ENCODE data around the gene MIB2. TPM values are rescaled to one million over a fixed set of nuclear protein-coding genes. Genes with fewer than 3 reads are reported as not detected.

The MIB2 gene
- polyA plus RNA-seq, 1 of the 3 experiments (the other 2 are of a cell fraction): 45.4 TPM

DNA sequence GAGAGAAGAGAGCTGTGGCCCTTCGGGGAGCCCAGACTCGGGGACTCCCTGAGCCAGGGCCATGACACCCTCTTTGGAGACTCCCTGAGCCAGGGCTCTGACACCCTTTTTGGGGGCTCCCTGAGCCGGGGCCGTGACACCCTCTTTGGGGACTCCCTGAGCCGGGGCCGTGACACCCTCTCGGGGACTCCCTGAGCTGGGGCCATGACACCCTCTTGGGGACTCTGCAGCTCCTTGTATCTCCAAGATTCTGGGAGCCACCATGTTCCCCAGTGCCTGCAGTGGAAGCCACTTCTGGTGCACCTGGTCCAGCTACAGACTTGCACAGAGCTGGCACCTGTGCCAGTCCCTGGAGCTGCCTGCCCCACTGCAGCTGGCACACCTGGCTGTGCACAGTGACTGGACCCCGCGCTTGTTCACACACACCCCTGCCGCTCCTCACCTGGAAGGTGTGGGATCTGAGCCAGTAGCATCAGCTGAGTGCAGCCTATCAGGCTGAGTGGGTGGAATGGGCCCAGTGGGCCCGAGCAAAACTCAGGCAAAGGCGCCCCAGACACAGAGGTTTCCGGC, 36.8 kb upstream of the MIB2 start:
- Histone ChIP-seq H3K79me2 (ENCODE audit: insufficient read depth) (peaks cover 10% of the 10 kb centered on the region), H3K9ac (no peak overlapping the region), H3K4me3 (ENCODE audit: low read depth in 2 of 2, low read length in 1 of 2) (no peak overlapping the region), H3F3A (replicated peaks; ENCODE audit: insufficient read depth) (peaks cover 14% of the 10 kb centered on the region), H4K20me1 (ENCODE audit: insufficient read depth) (no peaks in the 10 kb centered on the region; the same call in 1 of the 2 replicates), H3K36me3 (replicated peaks in 1 of 2; ENCODE audit: control insufficient read depth in 1 of 2, insufficient read depth in 2 of 2, low read length in 1 of 2) (no peaks in the 10 kb centered on the region), H3K9me2 (no peaks in the 10 kb centered on the region), H3K27me3 (ENCODE audit: insufficient read depth) (peaks cover 6% of the 10 kb centered on the region; the same call in 1 of the 2 replicates), H3K4me1 (ENCODE audit: control insufficient read depth in 1 of 2, insufficient read depth in 2 of 2, low read depth in 1 of 2, low read length in 1 of 2) (peaks cover 0 to 4% of the 10 kb centered on the region in 2 experiments; a peak in 1 of 4 replicates), H3K27ac (ENCODE audit: low read depth in 2 of 2, low read length in 1 of 2) (no peak overlapping the region), H2AFZ (ENCODE audit: low read depth) (no peak overlapping the region), H3K4me2 (no peak overlapping the region), H3K9me3 (no peaks in the 10 kb centered on the region)
- TF ChIP-seq GABPA (IDR thresholded peaks at IDR 0.05; ENCODE audit: low read depth): no peak
- TF ChIP-seq SIN3A (IDR thresholded peaks at IDR 0.05; ENCODE audit: borderline replicate concordance, low read depth, low read length): no peak
- TF ChIP-seq FOXJ3 (CRISPR knock-in tag; IDR thresholded peaks at IDR 0.05): no peak
- TF ChIP-seq MXI1 (IDR thresholded peaks at IDR 0.05; ENCODE audit: low read depth, low read length): no peak
- TF ChIP-seq ELF1 (IDR thresholded peaks at IDR 0.05): no peak
- TF ChIP-seq RAD21 (IDR thresholded peaks at IDR 0.05; ENCODE audit: low read length): no peak
- no peak for TF ChIP-seq MEF2A (IDR thresholded peaks at IDR 0.05; ENCODE audit: borderline replicate concordance, low read depth)
- TF ChIP-seq POLR2AphosphoS5 (IDR thresholded peaks at IDR 0.05; ENCODE audit: low read depth, low read length): no peak
- TF ChIP-seq, protein P1, sequence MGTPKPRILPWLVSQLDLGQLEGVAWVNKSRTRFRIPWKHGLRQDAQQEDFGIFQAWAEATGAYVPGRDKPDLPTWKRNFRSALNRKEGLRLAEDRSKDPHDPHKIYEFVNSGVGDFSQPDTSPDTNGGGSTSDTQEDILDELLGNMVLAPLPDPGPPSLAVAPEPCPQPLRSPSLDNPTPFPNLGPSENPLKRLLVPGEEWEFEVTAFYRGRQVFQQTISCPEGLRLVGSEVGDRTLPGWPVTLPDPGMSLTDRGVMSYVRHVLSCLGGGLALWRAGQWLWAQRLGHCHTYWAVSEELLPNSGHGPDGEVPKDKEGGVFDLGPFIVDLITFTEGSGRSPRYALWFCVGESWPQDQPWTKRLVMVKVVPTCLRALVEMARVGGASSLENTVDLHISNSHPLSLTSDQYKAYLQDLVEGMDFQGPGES (IDR thresholded peaks at IDR 0.05; ENCODE audit: low read depth, low read length): no peak
- TF ChIP-seq YY1 (IDR thresholded peaks at IDR 0.05; ENCODE audit: low read depth): no peak
- TF ChIP-seq TEAD4 (IDR thresholded peaks at IDR 0.05; ENCODE audit: borderline replicate concordance, insufficient read depth): no peak
- TF ChIP-seq, protein P2, sequence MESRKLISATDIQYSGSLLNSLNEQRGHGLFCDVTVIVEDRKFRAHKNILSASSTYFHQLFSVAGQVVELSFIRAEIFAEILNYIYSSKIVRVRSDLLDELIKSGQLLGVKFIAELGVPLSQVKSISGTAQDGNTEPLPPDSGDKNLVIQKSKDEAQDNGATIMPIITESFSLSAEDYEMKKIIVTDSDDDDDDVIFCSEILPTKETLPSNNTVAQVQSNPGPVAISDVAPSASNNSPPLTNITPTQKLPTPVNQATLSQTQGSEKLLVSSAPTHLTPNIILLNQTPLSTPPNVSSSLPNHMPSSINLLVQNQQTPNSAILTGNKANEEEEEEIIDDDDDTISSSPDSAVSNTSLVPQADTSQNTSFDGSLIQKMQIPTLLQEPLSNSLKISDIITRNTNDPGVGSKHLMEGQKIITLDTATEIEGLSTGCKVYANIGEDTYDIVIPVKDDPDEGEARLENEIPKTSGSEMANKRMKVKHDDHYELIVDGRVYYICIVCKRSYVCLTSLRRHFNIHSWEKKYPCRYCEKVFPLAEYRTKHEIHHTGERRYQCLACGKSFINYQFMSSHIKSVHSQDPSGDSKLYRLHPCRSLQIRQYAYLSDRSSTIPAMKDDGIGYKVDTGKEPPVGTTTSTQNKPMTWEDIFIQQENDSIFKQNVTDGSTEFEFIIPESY (IDR thresholded peaks at IDR 0.05; ENCODE audit: borderline replicate concordance, low read depth): no peak
- TF ChIP-seq NRF1 (IDR thresholded peaks at IDR 0.05; ENCODE audit: low read depth, low read length): no peak
- TF ChIP-seq TCF12 (IDR thresholded peaks at IDR 0.05): no peak
- TF ChIP-seq, protein P3, sequence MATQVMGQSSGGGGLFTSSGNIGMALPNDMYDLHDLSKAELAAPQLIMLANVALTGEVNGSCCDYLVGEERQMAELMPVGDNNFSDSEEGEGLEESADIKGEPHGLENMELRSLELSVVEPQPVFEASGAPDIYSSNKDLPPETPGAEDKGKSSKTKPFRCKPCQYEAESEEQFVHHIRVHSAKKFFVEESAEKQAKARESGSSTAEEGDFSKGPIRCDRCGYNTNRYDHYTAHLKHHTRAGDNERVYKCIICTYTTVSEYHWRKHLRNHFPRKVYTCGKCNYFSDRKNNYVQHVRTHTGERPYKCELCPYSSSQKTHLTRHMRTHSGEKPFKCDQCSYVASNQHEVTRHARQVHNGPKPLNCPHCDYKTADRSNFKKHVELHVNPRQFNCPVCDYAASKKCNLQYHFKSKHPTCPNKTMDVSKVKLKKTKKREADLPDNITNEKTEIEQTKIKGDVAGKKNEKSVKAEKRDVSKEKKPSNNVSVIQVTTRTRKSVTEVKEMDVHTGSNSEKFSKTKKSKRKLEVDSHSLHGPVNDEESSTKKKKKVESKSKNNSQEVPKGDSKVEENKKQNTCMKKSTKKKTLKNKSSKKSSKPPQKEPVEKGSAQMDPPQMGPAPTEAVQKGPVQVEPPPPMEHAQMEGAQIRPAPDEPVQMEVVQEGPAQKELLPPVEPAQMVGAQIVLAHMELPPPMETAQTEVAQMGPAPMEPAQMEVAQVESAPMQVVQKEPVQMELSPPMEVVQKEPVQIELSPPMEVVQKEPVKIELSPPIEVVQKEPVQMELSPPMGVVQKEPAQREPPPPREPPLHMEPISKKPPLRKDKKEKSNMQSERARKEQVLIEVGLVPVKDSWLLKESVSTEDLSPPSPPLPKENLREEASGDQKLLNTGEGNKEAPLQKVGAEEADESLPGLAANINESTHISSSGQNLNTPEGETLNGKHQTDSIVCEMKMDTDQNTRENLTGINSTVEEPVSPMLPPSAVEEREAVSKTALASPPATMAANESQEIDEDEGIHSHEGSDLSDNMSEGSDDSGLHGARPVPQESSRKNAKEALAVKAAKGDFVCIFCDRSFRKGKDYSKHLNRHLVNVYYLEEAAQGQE (IDR thresholded peaks at IDR 0.05; ENCODE audit: low read depth, low read length): no peak
- no peak for TF ChIP-seq EZH2phosphoT487 (IDR thresholded peaks at IDR 0.05; ENCODE audit: borderline replicate concordance, low read depth)
- TF ChIP-seq, protein P4, sequence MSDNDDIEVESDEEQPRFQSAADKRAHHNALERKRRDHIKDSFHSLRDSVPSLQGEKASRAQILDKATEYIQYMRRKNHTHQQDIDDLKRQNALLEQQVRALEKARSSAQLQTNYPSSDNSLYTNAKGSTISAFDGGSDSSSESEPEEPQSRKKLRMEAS (IDR thresholded peaks at IDR 0.05; ENCODE audit: low read depth): no peak
- TF ChIP-seq RCOR1 (IDR thresholded peaks at IDR 0.05; ENCODE audit: low read length): no peak
- no peak for TF ChIP-seq EP300 (IDR thresholded peaks at IDR 0.05; ENCODE audit: borderline replicate concordance in 1 of 2, low read depth in 1 of 2, low read length in 1 of 2)
- POLR2A ChIA-PET: interaction anchor here (0.8 kb wide), 1 partner anchor 114 kb away, joined by 3 read pairs; the partner anchor contains the start of gene SLC35E2B
- CTCF ChIA-PET: interaction anchor here (0.7 to 1.7 kb wide), 4 partner anchors 8 to 20 kb away, joined by 3 to 5 read pairs (median 4); no protein-coding TSS in a partner anchor
- no peak for DNase-seq
- 48% methylated on average over 5 of the region's 13 CpGs for WGBS (ENCODE audit: low lambda C conversion rate)

Measured in SK-N-SH (cell line).